CD4-positive, alpha-beta T cell treated with Interleukin-4 for 4 hours (primary cell): ENCODE results near the gene LNX1.

Experiments used
- DNase-seq: peaks from one replicate; pipeline ENCODE4 v3.0.0-alpha.2; 2020

LNX1 gene

GRCh38 chr4:53591372-53591892 is at the start of gene LNX1:
Gene LNX1, minus strand, starts transcription at chr4:53591486. Its CDS starts 17,484 bp downstream, at chr4:53574002.
- DNase-seq, result no peak

- no peak for DNase-seq
Measured at GRCh38 chr4:53640576-53641453, 49.5 kb upstream of the LNX1 start.

- no peak for DNase-seq
Measured at GRCh38 chr4:53638919-53639318, 47.6 kb upstream of the LNX1 start.

GRCh38 chr4:53637348-53637747 is 46.1 kb upstream of the LNX1 start:
- no peak for DNase-seq

GRCh38 chr4:53635697-53636483 is 44.6 kb upstream of the LNX1 start:
- no peak for DNase-seq

- no peak for DNase-seq
Measured at GRCh38 chr4:53633608-53634007, 42.3 kb upstream of the LNX1 start.

GRCh38 chr4:53629296-53629695 is 38.0 kb upstream of the LNX1 start:
- DNase-seq, result no peak

GRCh38 chr4:53626491-53626890 is 35.2 kb upstream of the LNX1 start:
- no peak for DNase-seq

- DNase-seq, result no peak
Measured at GRCh38 chr4:53625888-53626287, 34.6 kb upstream of the LNX1 start.

GRCh38 chr4:53622739-53623151 is 31.5 kb upstream of the LNX1 start:
- DNase-seq, result no peak

GRCh38 chr4:53620956-53621355 is 29.7 kb upstream of the LNX1 start:
- no peak for DNase-seq

GRCh38 chr4:53619431-53619830 is 28.1 kb upstream of the LNX1 start:
- DNase-seq, result no peak

- no peak for DNase-seq
Measured at GRCh38 chr4:53618321-53618720, 27.0 kb upstream of the LNX1 start.

- no peak for DNase-seq
Measured at GRCh38 chr4:53617101-53617680, 25.9 kb upstream of the LNX1 start.

- DNase-seq, result no peak
Measured at GRCh38 chr4:53616219-53616618, 24.9 kb upstream of the LNX1 start.

GRCh38 chr4:53614591-53614990 is 23.3 kb upstream of the LNX1 start:
- DNase-seq, result no peak

GRCh38 chr4:53613428-53613827 is 22.1 kb upstream of the LNX1 start:
- DNase-seq, result no peak

GRCh38 chr4:53608649-53609048 is 17.4 kb upstream of the LNX1 start:
- no peak for DNase-seq

GRCh38 chr4:53608242-53608641 is 17.0 kb upstream of the LNX1 start:
- no peak for DNase-seq

- DNase-seq, result no peak
Measured at GRCh38 chr4:53605783-53606182, 14.5 kb upstream of the LNX1 start.

GRCh38 chr4:53602390-53602789 is 11.1 kb upstream of the LNX1 start:
- no peak for DNase-seq

GRCh38 chr4:53601251-53601764 is 10.0 kb upstream of the LNX1 start:
- no peak for DNase-seq

GRCh38 chr4:53599632-53600031 is 8.3 kb upstream of the LNX1 start:
- no peak for DNase-seq
